ENCODE measurements around the gene WWC1.

Gene WWC1

GRCh38 chr5:168251259-168251658, 40.2 kb upstream of the WWC1 start:
- TF ChIP-seq EZH2phosphoT487 (IDR thresholded peaks at IDR 0.05; ENCODE audit: low read length) (no peak), EZH2 (optimal IDR thresholded peaks at IDR 0.05; ENCODE audit: low read depth, low read length) (no peak), CTCF (IDR thresholded peaks at IDR 0.05; ENCODE audit: low read length) (no peak)
- Histone ChIP-seq H3K36me3 (replicated peaks; ENCODE audit: insufficient read depth, low read length) (no peaks in the 10 kb centered on the region), H3K9ac (ENCODE audit: low read length) (no peak overlapping the region), H3K27ac (ENCODE audit: low read length) (no peak overlapping the region), H3K27me3 (replicated peaks; ENCODE audit: insufficient read depth, low read length) (no peaks in the 10 kb centered on the region), H3K9me3 (replicated peaks; ENCODE audit: insufficient read depth, low read length) (no peaks in the 10 kb centered on the region), H4K20me1 (ENCODE audit: insufficient read depth, low read length) (no peaks in the 10 kb centered on the region), H3K79me2 (ENCODE audit: low read length) (no peaks in the 10 kb centered on the region), H2AFZ (ENCODE audit: low read length) (no peak overlapping the region), H3K9me2 (replicated peaks; ENCODE audit: insufficient read depth, low read length) (no peaks in the 10 kb centered on the region), H3K4me3 (ENCODE audit: low read length) (no peak overlapping the region), H3F3A (ENCODE audit: insufficient read depth, low read length) (no peaks in the 10 kb centered on the region), H3K4me1 (ENCODE audit: low read length) (no peaks in the 10 kb centered on the region), H3K4me2 (ENCODE audit: low read depth, low read length) (no peak overlapping the region)
- DNase-seq: no peak

GRCh38 chr5:168254013-168254693, 37.3 kb upstream of the WWC1 start:
- no peaks in the 10 kb centered on the region for H3K79me2 ChIP-seq (ENCODE audit: low read length)
- H3F3A ChIP-seq (ENCODE audit: insufficient read depth, low read length): no peaks in the 10 kb centered on the region
- no peaks in the 10 kb centered on the region for H3K9me2 ChIP-seq (replicated peaks; ENCODE audit: insufficient read depth, low read length)
- no peak for DNase-seq
- H4K20me1 ChIP-seq (ENCODE audit: insufficient read depth, low read length): no peaks in the 10 kb centered on the region
- H3K36me3 ChIP-seq (replicated peaks; ENCODE audit: insufficient read depth, low read length): no peaks in the 10 kb centered on the region
- H3K4me2 ChIP-seq (ENCODE audit: low read depth, low read length): no peak overlapping the region
- no peaks in the 10 kb centered on the region for H3K4me1 ChIP-seq (ENCODE audit: low read length)
- H3K9me3 ChIP-seq (replicated peaks; ENCODE audit: insufficient read depth, low read length): no peaks in the 10 kb centered on the region
- H3K4me3 ChIP-seq (ENCODE audit: low read length): no peak overlapping the region
- no peak overlapping the region for H2AFZ ChIP-seq (ENCODE audit: low read length)
- no peak overlapping the region for H3K27ac ChIP-seq (ENCODE audit: low read length)
- H3K9ac ChIP-seq (ENCODE audit: low read length): no peak overlapping the region
- H3K27me3 ChIP-seq (replicated peaks; ENCODE audit: insufficient read depth, low read length): no peaks in the 10 kb centered on the region
- TF ChIP-seq CTCF (IDR thresholded peaks at IDR 0.05; ENCODE audit: low read length) (no peak), EZH2 (optimal IDR thresholded peaks at IDR 0.05; ENCODE audit: low read depth, low read length) (no peak), EZH2phosphoT487 (IDR thresholded peaks at IDR 0.05; ENCODE audit: low read length) (no peak)

- no peaks in the 10 kb centered on the region for H3K9me3 ChIP-seq (replicated peaks; ENCODE audit: insufficient read depth, low read length)
- no peaks in the 10 kb centered on the region for H3K27me3 ChIP-seq (replicated peaks; ENCODE audit: insufficient read depth, low read length)
- H3K4me2 ChIP-seq (ENCODE audit: low read depth, low read length): no peak overlapping the region
- no peak overlapping the region for H2AFZ ChIP-seq (ENCODE audit: low read length)
- H3K4me3 ChIP-seq (ENCODE audit: low read length): no peak overlapping the region
- no peak for DNase-seq
- H3K4me1 ChIP-seq (ENCODE audit: low read length): no peaks in the 10 kb centered on the region
- no peaks in the 10 kb centered on the region for H4K20me1 ChIP-seq (ENCODE audit: insufficient read depth, low read length)
- no peaks in the 10 kb centered on the region for H3K9me2 ChIP-seq (replicated peaks; ENCODE audit: insufficient read depth, low read length)
- no peak overlapping the region for H3K27ac ChIP-seq (ENCODE audit: low read length)
- no peaks in the 10 kb centered on the region for H3K79me2 ChIP-seq (ENCODE audit: low read length)
- TF ChIP-seq CTCF (IDR thresholded peaks at IDR 0.05; ENCODE audit: low read length) (no peak), EZH2 (optimal IDR thresholded peaks at IDR 0.05; ENCODE audit: low read depth, low read length) (no peak), EZH2phosphoT487 (IDR thresholded peaks at IDR 0.05; ENCODE audit: low read length) (no peak)
- no peaks in the 10 kb centered on the region for H3K36me3 ChIP-seq (replicated peaks; ENCODE audit: insufficient read depth, low read length)
- no peak overlapping the region for H3K9ac ChIP-seq (ENCODE audit: low read length)
- H3F3A ChIP-seq (ENCODE audit: insufficient read depth, low read length): no peaks in the 10 kb centered on the region
These were observed 30.9 kb upstream of the WWC1 start for GRCh38 chr5:168260353-168261226.
